Muscle layer of colon (tissue), 2 donors: Measurements from ENCODE around the gene AGFG1.

Experiments
- H3K27ac ChIP-seq: one replicate; pipeline ENCODE4 v1.7.0; 2013; ENCODE audit warnings: low read depth, mild to moderate bottlenecking, low read length, moderate library complexity
- H3K27me3 ChIP-seq, 2 donors: one replicate each; pipeline ENCODE4 v1.7.0; 2013; ENCODE audit warnings: low read length in 2 of 2, mild to moderate bottlenecking in 2 of 2; ENCODE audit not compliant: insufficient read depth in 2 of 2, control insufficient read depth in 1 of 2
- H3K36me3 ChIP-seq: one replicate; pipeline ENCODE4 v1.7.0; 2013; ENCODE audit warnings: mild to moderate bottlenecking, low read length; ENCODE audit not compliant: insufficient read depth
- H3K4me1 ChIP-seq: one replicate; pipeline ENCODE4 v1.7.0; 2013; ENCODE audit warnings: mild to moderate bottlenecking, low read length; ENCODE audit not compliant: insufficient read depth
- H3K4me3 ChIP-seq, 2 donors: one replicate each; pipeline ENCODE4 v1.7.0; 2013; ENCODE audit warnings: low read length in 2 of 2, low read depth in 1 of 2, mild to moderate bottlenecking in 1 of 2, moderate library complexity in 1 of 2
- H3K9ac ChIP-seq: one replicate; pipeline ENCODE4 v1.7.0; 2013; ENCODE audit warnings: low read length
- H3K9me3 ChIP-seq: one replicate; pipeline ENCODE4 v1.7.0; 2013; ENCODE audit warnings: mild to moderate bottlenecking, low read length
- donor health status: abdominal sarcoma.
- donor health status: Adenocarcinoma of cecum.

Gene AGFG1

GRCh38 chr2:227503433-227504406, 31.8 kb downstream of the AGFG1 start:
- H3K4me1 ChIP-seq: peaks cover 44% of the 10 kb centered on the region
- no peak overlapping the region for H3K27ac ChIP-seq
- H3K9ac ChIP-seq: no peak overlapping the region
- H3K9me3 ChIP-seq: no peaks in the 10 kb centered on the region
- no peaks in the 10 kb centered on the region for H3K36me3 ChIP-seq
- H3K4me3 ChIP-seq: no peak overlapping the region
- H3K27me3 ChIP-seq: no peaks in the 10 kb centered on the region

GRCh38 chr2:227504700-227505099, 32.7 kb downstream of the AGFG1 start:
- no peaks in the 10 kb centered on the region for H3K9me3 ChIP-seq
- H3K27ac ChIP-seq: no peak overlapping the region
- no peaks in the 10 kb centered on the region for H3K36me3 ChIP-seq
- H3K4me1 ChIP-seq: peaks cover 39% of the 10 kb centered on the region
- H3K4me3 ChIP-seq: no peak overlapping the region
- H3K27me3 ChIP-seq: no peaks in the 10 kb centered on the region
- no peak overlapping the region for H3K9ac ChIP-seq

- peaks cover 54% of the 10 kb centered on the region for H3K4me1 ChIP-seq
- no peaks in the 10 kb centered on the region for H3K36me3 ChIP-seq
- H3K27me3 ChIP-seq: no peaks in the 10 kb centered on the region
- H3K9me3 ChIP-seq: no peaks in the 10 kb centered on the region
- no peak overlapping the region for H3K27ac ChIP-seq
- H3K4me3 ChIP-seq: no peak overlapping the region
- H3K9ac ChIP-seq: no peak overlapping the region
Measured at GRCh38 chr2:227506456-227506855, 34.5 kb downstream of the AGFG1 start.

GRCh38 chr2:227507963-227508362, 36.0 kb downstream of the AGFG1 start:
- H3K27ac ChIP-seq: no peak overlapping the region
- H3K9me3 ChIP-seq: no peaks in the 10 kb centered on the region
- H3K4me1 ChIP-seq: peaks cover 69% of the 10 kb centered on the region
- no peaks in the 10 kb centered on the region for H3K36me3 ChIP-seq
- H3K27me3 ChIP-seq: no peaks in the 10 kb centered on the region
- no peak overlapping the region for H3K4me3 ChIP-seq
- no peak overlapping the region for H3K9ac ChIP-seq

GRCh38 chr2:227509076-227509475, 37.1 kb downstream of the AGFG1 start:
- Histone ChIP-seq H3K4me1 (peaks cover 70% of the 10 kb centered on the region), H3K4me3 (no peak overlapping the region), H3K9ac (no peak overlapping the region), H3K9me3 (no peaks in the 10 kb centered on the region), H3K27ac (no peak overlapping the region), H3K27me3 (no peaks in the 10 kb centered on the region), H3K36me3 (no peaks in the 10 kb centered on the region)

GRCh38 chr2:227509824-227510619, 38.1 kb downstream of the AGFG1 start:
- Histone ChIP-seq H3K27me3 (no peaks in the 10 kb centered on the region), H3K4me3 (no peak overlapping the region), H3K9ac (no peak overlapping the region), H3K9me3 (no peaks in the 10 kb centered on the region), H3K4me1 (peaks cover 60% of the 10 kb centered on the region), H3K27ac (no peak overlapping the region), H3K36me3 (no peaks in the 10 kb centered on the region)

GRCh38 chr2:227510620-227510958, 38.6 kb downstream of the AGFG1 start:
- H3K4me1 ChIP-seq: peaks cover 57% of the 10 kb centered on the region
- no peaks in the 10 kb centered on the region for H3K27me3 ChIP-seq
- no peaks in the 10 kb centered on the region for H3K9me3 ChIP-seq
- no peaks in the 10 kb centered on the region for H3K36me3 ChIP-seq
- no peak overlapping the region for H3K27ac ChIP-seq
- H3K4me3 ChIP-seq: no peak overlapping the region
- H3K9ac ChIP-seq: no peak overlapping the region

GRCh38 chr2:227511239-227511930, 39.4 kb downstream of the AGFG1 start:
- no peak overlapping the region for H3K27ac ChIP-seq
- no peaks in the 10 kb centered on the region for H3K27me3 ChIP-seq
- no peak overlapping the region for H3K9ac ChIP-seq
- H3K4me1 ChIP-seq: peaks cover 57% of the 10 kb centered on the region
- no peak overlapping the region for H3K4me3 ChIP-seq
- H3K36me3 ChIP-seq: no peaks in the 10 kb centered on the region
- H3K9me3 ChIP-seq: no peaks in the 10 kb centered on the region

GRCh38 chr2:227511955-227512354, 40.0 kb downstream of the AGFG1 start:
- Histone ChIP-seq H3K9me3 (no peaks in the 10 kb centered on the region), H3K36me3 (no peaks in the 10 kb centered on the region), H3K9ac (no peak overlapping the region)

GRCh38 chr2:227513113-227513512, 41.2 kb downstream of the AGFG1 start:
- Histone ChIP-seq H3K36me3 (no peaks in the 10 kb centered on the region), H3K4me3 (no peak overlapping the region), H3K27ac (no peak overlapping the region), H3K9ac (no peak overlapping the region), H3K27me3 (no peaks in the 10 kb centered on the region), H3K4me1 (peaks cover 61% of the 10 kb centered on the region), H3K9me3 (no peaks in the 10 kb centered on the region)

More at GRCh38 chr2:227511955-227512354, 40.0 kb downstream of the AGFG1 start:
- Histone ChIP-seq H3K27me3 (no peaks in the 10 kb centered on the region), H3K27ac (no peak overlapping the region), H3K4me1 (peaks cover 57% of the 10 kb centered on the region), H3K4me3 (no peak overlapping the region)

GRCh38 chr2:227515742-227516141, 43.8 kb downstream of the AGFG1 start:
- no peak overlapping the region for H3K9ac ChIP-seq
- H3K4me1 ChIP-seq: peaks cover 52% of the 10 kb centered on the region
- no peaks in the 10 kb centered on the region for H3K36me3 ChIP-seq
- H3K27me3 ChIP-seq: no peaks in the 10 kb centered on the region
- H3K9me3 ChIP-seq: no peaks in the 10 kb centered on the region
- H3K27ac ChIP-seq: no peak overlapping the region
- no peak overlapping the region for H3K4me3 ChIP-seq
